Brain microvascular endothelial cell (primary cell): ENCODE results near the gene PYGO2.

Experiments used
- DNase-seq: peaks from one replicate; pipeline ENCODE4 v3.0.0-alpha.2; 2020
- H3K27ac ChIP-seq: fragments of 250-450 bp; sonication (Bioruptor Pico); 2 replicates; pipeline ENCODE4 v1.5.1; 2020; ENCODE audit warnings: mild to moderate bottlenecking, moderate library complexity
- H3K27me3 ChIP-seq: fragments of 250-450 bp; sonication (Bioruptor Pico); replicated peaks from 2 replicates; pipeline ENCODE4 v1.5.1; 2020; ENCODE audit warnings: mild to moderate bottlenecking
- H3K36me3 ChIP-seq: fragments of 250-450 bp; sonication (Bioruptor Pico); replicated peaks from 2 replicates; pipeline ENCODE4 v1.5.1; 2020; ENCODE audit warnings: mild to moderate bottlenecking
- H3K4me3 ChIP-seq: 2 replicates; pipeline ENCODE4 v1.5.1; 2011; ENCODE audit warnings: low read depth, mild to moderate bottlenecking, control low read depth, low read length, moderate library complexity
- in situ Hi-C: cut with HindIII; loops from 2 replicates; pipeline ENCODE4 v1.10.0; 2017; ENCODE audit warnings: low sequenced_read_pairs, low pct_ligation_motif_present
- TF ChIP-seq, protein P1 (sequence below): IDR thresholded peaks from 2 replicates; pipeline ENCODE4 v1.5.1; 2011; ENCODE audit warnings: low read depth, mild to moderate bottlenecking, moderate library complexity, low read length, control low read depth, inconsistent platforms; ENCODE audit errors: missing control alignments

Gene PYGO2

DNA sequence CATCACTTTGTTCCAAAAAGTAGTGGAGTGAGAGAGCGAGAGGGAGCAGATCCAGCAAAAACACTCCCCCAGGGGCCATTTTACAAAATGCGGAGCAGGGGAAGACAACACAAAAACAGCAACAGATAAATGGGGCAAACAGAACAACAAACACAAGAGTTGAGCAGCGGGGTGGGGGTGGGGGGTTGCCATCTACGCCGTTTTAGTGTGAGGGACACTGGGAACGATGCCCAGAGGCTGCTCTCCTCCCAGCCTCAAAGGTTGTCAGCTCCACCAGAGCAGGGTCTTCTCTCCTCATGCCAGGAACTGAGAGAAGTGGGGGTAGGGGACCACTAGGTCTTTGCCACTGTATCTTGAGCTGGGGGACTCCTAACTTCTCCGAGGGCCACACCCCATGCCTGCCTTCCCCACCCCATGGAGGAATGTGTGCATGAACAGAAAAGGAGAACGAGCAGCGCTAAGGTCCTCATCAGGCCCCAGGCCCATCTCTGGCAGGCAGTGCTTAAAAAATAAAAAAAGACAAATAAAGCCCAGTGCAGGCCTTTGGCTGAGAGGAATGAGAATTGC, 4.4 kb downstream of the PYGO2 start:
- Histone ChIP-seq H3K27me3 (no peaks in the 10 kb centered on the region), H3K4me3 (no peak overlapping the region), H3K36me3 (peaks cover 3% of the 10 kb centered on the region), H3K27ac (no peak overlapping the region)
- DNase-seq = no peak
- TF ChIP-seq, protein P1, sequence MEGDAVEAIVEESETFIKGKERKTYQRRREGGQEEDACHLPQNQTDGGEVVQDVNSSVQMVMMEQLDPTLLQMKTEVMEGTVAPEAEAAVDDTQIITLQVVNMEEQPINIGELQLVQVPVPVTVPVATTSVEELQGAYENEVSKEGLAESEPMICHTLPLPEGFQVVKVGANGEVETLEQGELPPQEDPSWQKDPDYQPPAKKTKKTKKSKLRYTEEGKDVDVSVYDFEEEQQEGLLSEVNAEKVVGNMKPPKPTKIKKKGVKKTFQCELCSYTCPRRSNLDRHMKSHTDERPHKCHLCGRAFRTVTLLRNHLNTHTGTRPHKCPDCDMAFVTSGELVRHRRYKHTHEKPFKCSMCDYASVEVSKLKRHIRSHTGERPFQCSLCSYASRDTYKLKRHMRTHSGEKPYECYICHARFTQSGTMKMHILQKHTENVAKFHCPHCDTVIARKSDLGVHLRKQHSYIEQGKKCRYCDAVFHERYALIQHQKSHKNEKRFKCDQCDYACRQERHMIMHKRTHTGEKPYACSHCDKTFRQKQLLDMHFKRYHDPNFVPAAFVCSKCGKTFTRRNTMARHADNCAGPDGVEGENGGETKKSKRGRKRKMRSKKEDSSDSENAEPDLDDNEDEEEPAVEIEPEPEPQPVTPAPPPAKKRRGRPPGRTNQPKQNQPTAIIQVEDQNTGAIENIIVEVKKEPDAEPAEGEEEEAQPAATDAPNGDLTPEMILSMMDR = no peak
- in situ Hi-C loops = no loop called here

DNA sequence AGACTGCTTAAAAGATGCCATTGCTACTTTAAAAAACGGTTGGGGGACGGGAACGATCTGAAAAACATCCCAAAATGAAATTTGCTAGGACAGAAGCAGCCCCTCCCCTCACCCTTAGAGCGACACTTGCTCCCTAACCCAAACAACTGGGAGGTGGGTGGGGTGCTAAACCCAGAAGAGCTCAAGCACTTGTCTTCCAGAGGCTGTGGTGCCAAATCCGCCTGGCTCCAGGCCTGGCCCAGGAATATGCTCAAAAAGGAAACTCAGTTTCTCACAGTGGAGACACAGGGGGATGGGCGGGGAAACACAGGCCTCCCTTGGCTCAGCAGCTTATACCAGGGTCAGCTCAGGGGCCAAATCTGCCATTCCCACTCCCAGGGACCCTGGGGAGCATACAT, 5.0 kb downstream of the PYGO2 start:
- no peaks in the 10 kb centered on the region for H3K27me3 ChIP-seq
- DNase-seq = no peak
- in situ Hi-C loops = no loop called here
- TF ChIP-seq, protein P1 = no peak
- H3K36me3 ChIP-seq = no peaks in the 10 kb centered on the region
- peak overlapping the region; percentile 74 for H3K4me3 ChIP-seq
- H3K27ac ChIP-seq = no peak overlapping the region

DNA sequence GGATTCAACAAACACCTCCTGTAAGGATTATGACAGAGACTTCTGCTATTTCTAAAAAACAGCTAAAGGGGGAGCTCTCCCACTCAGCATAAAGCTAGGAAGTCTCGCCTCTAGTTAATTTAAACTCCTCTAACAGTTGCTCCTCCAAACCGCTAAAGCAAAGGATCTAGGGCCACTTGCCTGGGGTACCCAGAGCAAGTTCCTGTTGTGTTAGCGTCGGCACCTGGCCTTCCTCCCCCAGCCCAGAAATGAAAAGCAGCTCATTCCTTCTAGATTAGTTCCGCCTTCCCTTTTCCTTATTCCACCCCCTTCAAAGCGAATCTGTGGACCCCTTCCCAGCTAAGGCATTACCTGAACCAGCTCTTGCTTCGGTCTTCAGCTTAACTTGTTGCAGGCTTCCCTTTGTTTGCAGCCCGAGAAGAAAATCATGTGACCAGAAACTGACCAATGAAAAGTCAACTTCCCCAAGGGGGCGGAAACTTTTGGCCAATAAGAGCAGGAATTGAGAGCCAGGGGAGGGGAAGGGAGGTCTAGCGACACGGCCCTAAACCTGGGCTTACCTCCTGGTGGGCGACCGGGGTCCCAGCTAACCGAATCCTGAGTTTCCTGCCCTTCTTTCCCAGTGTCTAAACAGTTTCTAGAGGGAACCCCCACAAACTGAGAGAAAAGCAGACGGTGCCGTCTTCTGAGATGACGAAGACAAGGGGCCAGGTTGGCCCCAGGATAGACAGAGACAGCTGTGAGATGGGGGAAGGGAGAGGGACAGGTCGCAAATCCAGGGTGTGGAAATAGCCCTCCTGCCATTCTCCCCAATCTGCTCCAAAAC, 5.7 kb downstream of the PYGO2 start, which contains the start of gene PBXIP1:
Gene PBXIP1 (minus strand): TSS at position 382 of the 826 bp plus-strand sequence. CDS start 2,378 bp downstream, outside the sequence.
- Histone ChIP-seq H3K4me3 (peak within 1 kb of the TSS; percentile 74), H3K27ac (peak within 1 kb of the TSS; percentile 84), H3K36me3 (no peaks in the 10 kb centered on the region), H3K27me3 (no peaks in the 10 kb centered on the region)
- peak; percentile 92 for DNase-seq
- in situ Hi-C loops = no loop called here
- TF ChIP-seq, protein P1 = peak; percentile 52

DNA sequence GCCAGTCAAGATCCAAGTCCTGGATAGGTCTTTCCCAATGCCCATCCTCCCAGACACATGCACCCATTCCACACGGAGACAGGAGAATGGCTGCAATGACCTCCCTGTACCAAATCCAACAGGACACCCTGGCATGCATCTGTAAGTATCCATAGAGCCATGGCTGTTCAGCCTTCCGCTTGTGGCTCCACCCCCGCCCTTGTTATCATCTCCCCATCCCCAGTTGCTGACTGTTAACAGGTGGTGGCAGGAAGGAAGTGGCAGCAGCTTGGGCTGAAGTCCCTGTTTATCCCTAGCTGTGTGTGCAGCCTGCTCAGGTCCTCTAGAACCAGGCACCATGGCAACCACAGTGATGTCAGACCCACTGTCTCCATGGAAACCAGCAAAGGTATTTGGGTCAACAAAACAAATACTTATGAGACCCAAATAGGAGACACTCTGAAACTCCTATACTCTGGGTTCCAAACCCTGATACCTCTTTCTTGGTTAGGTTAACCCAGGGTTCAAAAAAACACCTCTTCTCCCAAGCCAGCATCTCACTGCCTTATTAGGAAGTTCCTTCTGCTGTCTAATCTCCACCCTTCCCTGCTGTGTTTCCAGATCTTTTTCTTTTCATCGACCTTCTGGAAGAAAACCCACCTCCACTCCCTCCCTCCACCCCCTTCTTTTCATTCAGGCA, 6.4 kb downstream of the PYGO2 start:
- Histone ChIP-seq H3K27ac (peak overlapping the region; percentile 84), H3K36me3 (no peaks in the 10 kb centered on the region), H3K27me3 (no peaks in the 10 kb centered on the region), H3K4me3 (peak overlapping the region; percentile 74)
- in situ Hi-C loops = no loop called here
- DNase-seq = peak; percentile 90
- TF ChIP-seq, protein P1 = no peak

DNA sequence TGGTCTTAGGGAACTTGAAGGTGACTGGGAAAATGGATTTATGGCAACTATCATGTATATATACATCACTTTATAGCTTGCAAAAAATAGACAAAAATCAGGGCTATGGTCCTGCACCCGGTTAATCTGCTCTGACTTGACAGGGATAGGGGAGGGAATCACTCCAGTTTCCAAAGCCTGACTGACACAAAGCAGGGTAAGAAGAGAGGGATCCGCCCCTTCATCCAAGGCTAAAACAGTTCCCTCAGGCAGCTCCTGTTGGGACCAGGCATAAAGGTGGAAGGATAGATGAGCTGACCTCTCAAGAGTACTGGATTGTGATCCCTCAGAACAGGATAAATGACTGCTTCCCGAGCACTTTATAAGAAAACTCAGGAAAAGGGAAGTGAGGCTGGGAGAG, 7.0 kb downstream of the PYGO2 start:
- Histone ChIP-seq H3K4me3 (no peak overlapping the region), H3K36me3 (no peaks in the 10 kb centered on the region), H3K27ac (no peak overlapping the region), H3K27me3 (no peaks in the 10 kb centered on the region)
- in situ Hi-C loops = no loop called here
- TF ChIP-seq, protein P1 = no peak
- no peak for DNase-seq
